ENCODE measurements around the gene ABCC11.

The ABCC11 gene

DNA sequence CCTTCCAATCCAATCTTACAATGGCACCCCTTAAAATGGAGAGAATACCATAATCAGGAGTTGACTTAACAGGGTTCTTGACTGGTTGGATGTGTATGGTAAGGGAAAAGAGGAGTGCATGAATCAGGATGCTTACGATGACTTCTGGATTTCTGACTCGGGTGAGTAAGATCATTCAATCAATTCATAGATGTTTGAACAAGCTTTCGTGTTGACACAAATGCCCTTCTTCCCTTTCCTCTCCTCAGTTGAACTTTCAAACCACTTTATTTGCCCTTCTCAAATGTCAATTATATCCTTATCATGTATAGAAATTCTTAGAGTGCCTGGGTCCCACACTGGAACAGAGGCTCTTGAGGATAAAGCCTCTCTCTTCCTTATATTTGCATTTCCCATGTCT is 117.4 kb downstream of the ABCC11 start:
- Histone ChIP-seq H3K79me2 (ENCODE audit: insufficient read depth, low read length) (no peaks in the 10 kb centered on the region), H3K27ac (ENCODE audit: low read length) (no peak overlapping the region), H3K9me3 (ENCODE audit: insufficient read depth, low read length, severe bottlenecking) (no peaks in the 10 kb centered on the region), H2AFZ (ENCODE audit: low read depth, low read length) (no peak overlapping the region), H3K9ac (ENCODE audit: low read depth, low read length) (no peak overlapping the region), H3K36me3 (ENCODE audit: insufficient read depth, low read length) (no peaks in the 10 kb centered on the region), H3K27me3 (ENCODE audit: insufficient read depth, low read length, poor library complexity) (no peaks in the 10 kb centered on the region), H3K4me3 (ENCODE audit: low read depth in 1 of 2, low read length in 2 of 2) (no peak overlapping the region), H3K4me2 (ENCODE audit: insufficient read depth, low read length) (no peak overlapping the region), H3K4me1 (ENCODE audit: insufficient read depth, low read length) (no peaks in the 10 kb centered on the region), H4K20me1 (ENCODE audit: insufficient read depth, low read length) (no peaks in the 10 kb centered on the region)
- DNase-seq (no peak), ATAC-seq (ENCODE audit: insufficient read depth, low read depth) (no peak)
- no peak for TF ChIP-seq CTCF (IDR thresholded peaks at IDR 0.05; ENCODE audit: borderline replicate concordance, extremely low read depth, low read length, poor library complexity, severe bottlenecking)

DNA sequence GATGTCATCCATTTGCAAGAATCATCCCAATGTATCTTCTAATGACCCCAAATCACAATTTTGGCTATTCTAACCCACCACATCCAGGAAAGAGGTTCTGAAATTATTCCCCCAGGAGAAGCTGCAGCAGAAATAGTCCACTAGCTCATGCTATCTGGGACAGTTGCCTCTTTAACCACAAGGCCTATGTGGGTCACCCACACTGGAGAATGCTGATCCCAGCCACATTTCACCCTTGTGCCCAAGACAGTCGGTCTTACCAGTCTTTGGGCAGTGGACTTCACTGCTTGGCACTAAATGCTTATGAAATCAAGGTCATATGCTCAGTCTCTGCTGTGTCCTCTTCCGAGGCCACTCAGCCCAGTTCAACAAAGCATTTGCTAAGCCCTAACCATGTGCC is 118.6 kb downstream of the ABCC11 start:
- H3K4me1 ChIP-seq (ENCODE audit: insufficient read depth, low read length), result no peaks in the 10 kb centered on the region
- no peak overlapping the region for H3K9ac ChIP-seq (ENCODE audit: low read depth, low read length)
- no peak overlapping the region for H3K4me2 ChIP-seq (ENCODE audit: insufficient read depth, low read length)

GRCh38 chr16:48126801-48127644 is 120.3 kb downstream of the ABCC11 start:
- ATAC-seq (ENCODE audit: insufficient read depth, low read depth), result no peak
- H3K79me2 ChIP-seq (ENCODE audit: insufficient read depth, low read length), result no peaks in the 10 kb centered on the region
- no peaks in the 10 kb centered on the region for H3K4me1 ChIP-seq (ENCODE audit: insufficient read depth, low read length)
- H3K27me3 ChIP-seq (ENCODE audit: insufficient read depth, low read length, poor library complexity), result no peaks in the 10 kb centered on the region
- no peaks in the 10 kb centered on the region for H4K20me1 ChIP-seq (ENCODE audit: insufficient read depth, low read length)
- no peak overlapping the region for H3K27ac ChIP-seq (ENCODE audit: low read length)
- no peaks in the 10 kb centered on the region for H3K36me3 ChIP-seq (ENCODE audit: insufficient read depth, low read length)
- no peak overlapping the region for H3K4me2 ChIP-seq (ENCODE audit: insufficient read depth, low read length)
- no peaks in the 10 kb centered on the region for H3K9me3 ChIP-seq (ENCODE audit: insufficient read depth, low read length, severe bottlenecking)
- TF ChIP-seq EZH2 (IDR thresholded peaks at IDR 0.05; ENCODE audit: borderline replicate concordance, low read depth, low read length, severe bottlenecking), result no peak
- no peak for TF ChIP-seq CTCF (IDR thresholded peaks at IDR 0.05; ENCODE audit: borderline replicate concordance, extremely low read depth, low read length, poor library complexity, severe bottlenecking)
- no peak overlapping the region for H3K4me3 ChIP-seq (ENCODE audit: low read depth in 1 of 2, low read length in 2 of 2)
- no peak overlapping the region for H3K9ac ChIP-seq (ENCODE audit: low read depth, low read length)
- no peak overlapping the region for H2AFZ ChIP-seq (ENCODE audit: low read depth, low read length)
- no peak for DNase-seq

More for the DNA sequence above, 118.6 kb downstream of the ABCC11 start:
- no peak overlapping the region for H3K4me3 ChIP-seq (ENCODE audit: low read depth in 1 of 2, low read length in 2 of 2)
- no peaks in the 10 kb centered on the region for H3K9me3 ChIP-seq (ENCODE audit: insufficient read depth, low read length, severe bottlenecking)
- no peak for TF ChIP-seq CTCF (IDR thresholded peaks at IDR 0.05; ENCODE audit: borderline replicate concordance, extremely low read depth, low read length, poor library complexity, severe bottlenecking)
- TF ChIP-seq EZH2 (IDR thresholded peaks at IDR 0.05; ENCODE audit: borderline replicate concordance, low read depth, low read length, severe bottlenecking), result no peak
- H3K27me3 ChIP-seq (ENCODE audit: insufficient read depth, low read length, poor library complexity), result no peaks in the 10 kb centered on the region
- no peaks in the 10 kb centered on the region for H3K36me3 ChIP-seq (ENCODE audit: insufficient read depth, low read length)
- ATAC-seq (ENCODE audit: insufficient read depth, low read depth), result no peak
- no peaks in the 10 kb centered on the region for H4K20me1 ChIP-seq (ENCODE audit: insufficient read depth, low read length)
- no peak overlapping the region for H2AFZ ChIP-seq (ENCODE audit: low read depth, low read length)
- no peaks in the 10 kb centered on the region for H3K79me2 ChIP-seq (ENCODE audit: insufficient read depth, low read length)
- DNase-seq, result no peak
- no peak overlapping the region for H3K27ac ChIP-seq (ENCODE audit: low read length)
